Activated CD8-positive, alpha-beta memory T cell treated with anti-CD3 and anti-CD28 coated beads, Interleukin-2, amount 50 U/mL, for 1 hour (primary cell): ENCODE measurements around the gene MYO1H.

Source experiments
- DNase-seq: peaks from one replicate; pipeline ENCODE4 v3.0.0-alpha.2; 2020; ENCODE audit errors: extremely low read depth

MYO1H gene

GRCh38 chr12:109448272-109448671, 100.6 kb downstream of the MYO1H start:
- no peak for DNase-seq

- DNase-seq, result no peak
These were observed 101.1 kb downstream of the MYO1H start for GRCh38 chr12:109448707-109449390.

- DNase-seq, result no peak
These were observed 102.3 kb downstream of the MYO1H start for GRCh38 chr12:109449845-109450532.

- DNase-seq, result no peak
These were observed 103.3 kb downstream of the MYO1H start for GRCh38 chr12:109450980-109451379.

GRCh38 chr12:109451400-109451799, 103.7 kb downstream of the MYO1H start:
- DNase-seq, result no peak

- no peak for DNase-seq
These were observed 104.8 kb downstream of the MYO1H start for GRCh38 chr12:109452489-109452888.

- no peak for DNase-seq
These were observed 108.0 kb downstream of the MYO1H start for GRCh38 chr12:109455706-109456105.

- DNase-seq, result no peak
These were observed 110.4 kb downstream of the MYO1H start for GRCh38 chr12:109458086-109458485.

- no peak for DNase-seq
These were observed 111.1 kb downstream of the MYO1H start for GRCh38 chr12:109458771-109459208.

- DNase-seq, result no peak
These were observed 111.5 kb downstream of the MYO1H start for GRCh38 chr12:109459247-109459646.

- DNase-seq, result no peak
These were observed 112.8 kb downstream of the MYO1H start for GRCh38 chr12:109460538-109460937.

- no peak for DNase-seq
These were observed 113.5 kb downstream of the MYO1H start for GRCh38 chr12:109461049-109461845.

- no peak for DNase-seq
These were observed 114.4 kb downstream of the MYO1H start for GRCh38 chr12:109461846-109462756.

- no peak for DNase-seq
These were observed 115.4 kb downstream of the MYO1H start for GRCh38 chr12:109462868-109463692.

- no peak for DNase-seq
These were observed 116.1 kb downstream of the MYO1H start for GRCh38 chr12:109463756-109464155.

- no peak for DNase-seq
These were observed 117.1 kb downstream of the MYO1H start for GRCh38 chr12:109464642-109465351.

- DNase-seq, result no peak
These were observed 118.6 kb downstream of the MYO1H start for GRCh38 chr12:109466305-109466704.

- no peak for DNase-seq
These were observed 119.1 kb downstream of the MYO1H start for GRCh38 chr12:109466821-109467220.

GRCh38 chr12:109467978-109468676, 120.4 kb downstream of the MYO1H start:
- no peak for DNase-seq
